ENCODE results near the gene DDN.

DNA sequence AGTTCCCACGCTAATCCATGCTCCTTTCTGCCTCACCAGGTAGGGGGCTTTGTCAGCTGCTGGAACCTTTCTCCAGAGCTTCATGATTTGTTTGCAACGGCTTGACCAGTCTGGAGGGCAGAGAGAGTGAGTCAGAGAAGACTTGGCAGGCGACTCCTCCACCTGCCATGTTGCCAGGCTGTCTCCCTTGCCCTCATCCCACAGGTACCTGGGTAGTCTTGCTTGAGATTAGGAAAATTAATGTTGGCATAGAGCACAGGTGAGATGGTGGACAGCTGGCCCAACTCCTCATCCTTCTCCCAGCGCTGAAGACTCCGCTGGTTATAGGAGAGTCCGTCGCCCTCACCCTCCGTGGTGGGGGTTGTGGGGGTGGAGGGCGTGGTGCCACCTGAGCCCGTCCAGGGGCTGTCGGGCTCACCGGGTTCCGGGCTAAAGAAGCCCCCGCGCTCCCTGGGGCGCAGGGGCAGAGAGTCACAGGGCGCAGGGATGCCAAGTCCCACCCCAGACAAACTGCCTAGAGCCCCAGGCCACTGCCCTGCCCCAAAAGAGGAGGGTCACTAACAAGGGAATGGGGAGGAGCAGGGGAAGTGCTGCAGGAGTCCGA lies 42.8 kb upstream of the DDN start:
- TF ChIP-seq GATA2 (IDR thresholded peaks at IDR 0.05; ENCODE audit: low read depth, low read length) = no peak
- no peak for TF ChIP-seq GATA3 (IDR thresholded peaks at IDR 0.05; ENCODE audit: low read depth, low read length)

Measured in SH-SY5Y (cell line).